ENCODE measurements around the gene SHOC1. TPM values are rescaled to one million over a fixed set of nuclear protein-coding genes. Genes with fewer than 3 reads are reported as not detected.

SHOC1 gene
- total RNA-seq, 1 experiment from 2014 or later, result 0.20 TPM

- BruUV-seq (replicated peaks), result no TSS peak
Observed at GRCh38 chr9:111825468-111826145, 30.9 kb upstream of the SHOC1 start.

GRCh38 chr9:111821006-111821528, 26.3 kb upstream of the SHOC1 start:
- Histone ChIP-seq H3K4me3 (no peak overlapping the region), H3K9me3 (ENCODE audit: insufficient read depth, low read depth) (no peaks in the 10 kb centered on the region), H3F3A (ENCODE audit: insufficient read depth, low read depth) (peaks cover 6% of the 10 kb centered on the region; the same call in 1 of the 2 replicates), H3K27ac (no peak overlapping the region), H3K9me2 (ENCODE audit: insufficient read depth) (no peaks in the 10 kb centered on the region), H3K79me2 (ENCODE audit: low read depth) (no peaks in the 10 kb centered on the region), H3K4me2 (no peak overlapping the region), H3K36me3 (ENCODE audit: low read depth) (no peaks in the 10 kb centered on the region), H2AFZ (no peak overlapping the region), H3K4me1 (replicated peaks; ENCODE audit: insufficient read depth) (no peaks in the 10 kb centered on the region), H3K27me3 (ENCODE audit: insufficient read depth, low read depth) (no peaks in the 10 kb centered on the region), H4K20me1 (ENCODE audit: insufficient read depth) (no peaks in the 10 kb centered on the region)
- ChIA-PET CTCF (no interaction called here), POLR2A (ENCODE audit: unreplicated experiment) (no interaction called here)
- no peak for DNase-seq
- intact Hi-C loops (cut with micrococcal nuclease; ENCODE audit: unreplicated experiment), result no loop called here
- TF ChIP-seq, protein P1, sequence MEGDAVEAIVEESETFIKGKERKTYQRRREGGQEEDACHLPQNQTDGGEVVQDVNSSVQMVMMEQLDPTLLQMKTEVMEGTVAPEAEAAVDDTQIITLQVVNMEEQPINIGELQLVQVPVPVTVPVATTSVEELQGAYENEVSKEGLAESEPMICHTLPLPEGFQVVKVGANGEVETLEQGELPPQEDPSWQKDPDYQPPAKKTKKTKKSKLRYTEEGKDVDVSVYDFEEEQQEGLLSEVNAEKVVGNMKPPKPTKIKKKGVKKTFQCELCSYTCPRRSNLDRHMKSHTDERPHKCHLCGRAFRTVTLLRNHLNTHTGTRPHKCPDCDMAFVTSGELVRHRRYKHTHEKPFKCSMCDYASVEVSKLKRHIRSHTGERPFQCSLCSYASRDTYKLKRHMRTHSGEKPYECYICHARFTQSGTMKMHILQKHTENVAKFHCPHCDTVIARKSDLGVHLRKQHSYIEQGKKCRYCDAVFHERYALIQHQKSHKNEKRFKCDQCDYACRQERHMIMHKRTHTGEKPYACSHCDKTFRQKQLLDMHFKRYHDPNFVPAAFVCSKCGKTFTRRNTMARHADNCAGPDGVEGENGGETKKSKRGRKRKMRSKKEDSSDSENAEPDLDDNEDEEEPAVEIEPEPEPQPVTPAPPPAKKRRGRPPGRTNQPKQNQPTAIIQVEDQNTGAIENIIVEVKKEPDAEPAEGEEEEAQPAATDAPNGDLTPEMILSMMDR (conservative IDR thresholded peaks at IDR 0.05), result no peak
- no peak for TF ChIP-seq EZH2 (IDR thresholded peaks at IDR 0.05; ENCODE audit: low read depth)
- no TSS peak for BruUV-seq (replicated peaks)

More at GRCh38 chr9:111825468-111826145, 30.9 kb upstream of the SHOC1 start:
- H3K27me3 ChIP-seq (ENCODE audit: insufficient read depth, low read depth), result no peaks in the 10 kb centered on the region
- peaks cover 6% of the 10 kb centered on the region; the same call in 1 of the 2 replicates for H3F3A ChIP-seq (ENCODE audit: insufficient read depth, low read depth)
- no peaks in the 10 kb centered on the region for H3K4me1 ChIP-seq (replicated peaks; ENCODE audit: insufficient read depth)
- no peaks in the 10 kb centered on the region for H3K9me2 ChIP-seq (ENCODE audit: insufficient read depth)
- H3K36me3 ChIP-seq (ENCODE audit: low read depth), result no peaks in the 10 kb centered on the region
- H2AFZ ChIP-seq, result no peak overlapping the region
- ChIA-PET CTCF (interaction anchor here (0.6 to 0.8 kb wide), 3 partner anchors 66 to 1077 kb away, joined by 3 read pairs; no protein-coding TSS in a partner anchor), POLR2A (ENCODE audit: unreplicated experiment) (interaction anchor here (0.7 kb wide), 1 partner anchor 95 kb away, joined by 7 read pairs; no protein-coding TSS in a partner anchor)
- intact Hi-C loops (cut with micrococcal nuclease; ENCODE audit: unreplicated experiment), result no loop called here
- no peaks in the 10 kb centered on the region for H3K79me2 ChIP-seq (ENCODE audit: low read depth)
- no peak for DNase-seq
- H3K4me3 ChIP-seq, result no peak overlapping the region
- no peaks in the 10 kb centered on the region for H3K9me3 ChIP-seq (ENCODE audit: insufficient read depth, low read depth)
- H4K20me1 ChIP-seq (ENCODE audit: insufficient read depth), result no peaks in the 10 kb centered on the region
- H3K4me2 ChIP-seq, result no peak overlapping the region
- no peak for TF ChIP-seq EZH2 (IDR thresholded peaks at IDR 0.05; ENCODE audit: low read depth)
- TF ChIP-seq, protein P1 (conservative IDR thresholded peaks at IDR 0.05), result no peak
- H3K27ac ChIP-seq, result no peak overlapping the region

GRCh38 chr9:111819360-111819759, 24.6 kb upstream of the SHOC1 start:
- no peak for TF ChIP-seq EZH2 (IDR thresholded peaks at IDR 0.05; ENCODE audit: low read depth)
- TF ChIP-seq, protein P1 (conservative IDR thresholded peaks at IDR 0.05), result no peak
- BruUV-seq (replicated peaks), result no TSS peak
- ChIA-PET POLR2A (ENCODE audit: unreplicated experiment) (no interaction called here), CTCF (no interaction called here)
- Histone ChIP-seq H3K79me2 (ENCODE audit: low read depth) (no peaks in the 10 kb centered on the region), H3K9me2 (ENCODE audit: insufficient read depth) (no peaks in the 10 kb centered on the region), H3K27ac (no peak overlapping the region), H4K20me1 (ENCODE audit: insufficient read depth) (no peaks in the 10 kb centered on the region), H3K36me3 (ENCODE audit: low read depth) (no peaks in the 10 kb centered on the region), H3F3A (ENCODE audit: insufficient read depth, low read depth) (no peaks in the 10 kb centered on the region), H3K27me3 (ENCODE audit: insufficient read depth, low read depth) (no peaks in the 10 kb centered on the region), H2AFZ (no peak overlapping the region), H3K4me1 (replicated peaks; ENCODE audit: insufficient read depth) (no peaks in the 10 kb centered on the region), H3K4me2 (no peak overlapping the region), H3K4me3 (no peak overlapping the region), H3K9me3 (ENCODE audit: insufficient read depth, low read depth) (no peaks in the 10 kb centered on the region)
- intact Hi-C loops (cut with micrococcal nuclease; ENCODE audit: unreplicated experiment), result no loop called here
- no peak for DNase-seq

Measured in PC-9 (cell line).